ENCODE measurements around the gene MTURN.
"Not testable (repeated sequence)": the region's sequence is repeated elsewhere in the genome, so short reads cannot be mapped to it uniquely, and the experiment has no call there.

Gene MTURN

DNA sequence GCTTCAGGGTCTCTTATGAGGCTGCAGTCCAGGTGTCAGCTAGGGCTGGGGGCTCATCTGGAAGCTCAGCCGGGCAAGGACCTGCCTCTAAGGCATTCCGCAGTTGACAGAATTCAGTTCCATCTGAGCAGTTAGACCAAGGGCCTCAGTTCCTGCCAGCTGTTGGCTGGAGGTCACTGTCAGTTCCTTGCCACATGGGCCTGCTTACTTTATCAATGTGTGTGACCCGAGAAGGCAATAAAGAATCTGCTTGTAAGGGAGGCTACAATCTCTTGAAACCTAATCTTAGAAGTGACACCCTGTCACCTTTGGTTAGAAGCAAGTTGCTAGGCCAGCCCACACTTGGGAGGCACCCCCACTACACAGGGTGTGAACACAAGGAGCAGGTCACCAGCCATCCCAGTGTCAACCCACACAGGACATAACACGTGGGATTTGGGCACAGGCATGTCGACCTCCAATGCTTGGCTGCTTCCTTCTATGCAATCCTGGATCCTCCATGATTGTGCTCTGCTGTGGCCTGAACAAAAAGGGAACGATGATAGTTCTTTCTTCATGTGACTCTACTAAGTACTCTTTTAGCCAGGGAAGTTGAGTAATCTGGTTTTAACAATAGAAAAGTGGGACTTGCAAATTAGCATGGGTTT is 41.8 kb downstream of the MTURN start:
- DNase-seq (ENCODE audit: extremely low read depth in 1 of 2, low read depth in 1 of 2) = no peak

DNA sequence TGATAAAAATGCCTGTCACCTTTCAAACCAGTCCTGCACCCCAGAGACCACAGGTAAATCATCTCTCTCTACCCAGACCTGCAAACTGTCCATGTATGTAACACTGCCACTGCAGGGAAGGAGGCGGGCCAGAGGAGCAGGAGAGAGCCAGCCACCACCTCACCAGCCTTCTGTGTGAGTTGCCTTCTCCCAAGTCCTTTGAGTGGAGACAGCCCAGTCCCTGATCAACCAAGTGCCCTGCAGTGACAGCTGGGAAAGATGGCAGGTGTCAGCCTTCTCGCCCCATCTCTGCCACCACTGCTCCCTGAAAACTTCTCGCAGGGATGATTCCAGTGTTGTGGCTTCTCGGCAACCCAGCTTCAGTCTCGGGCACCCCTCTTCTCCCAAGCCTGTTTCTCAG is 42.4 kb downstream of the MTURN start:
- no peak for DNase-seq (ENCODE audit: extremely low read depth in 1 of 2, low read depth in 1 of 2)

DNA sequence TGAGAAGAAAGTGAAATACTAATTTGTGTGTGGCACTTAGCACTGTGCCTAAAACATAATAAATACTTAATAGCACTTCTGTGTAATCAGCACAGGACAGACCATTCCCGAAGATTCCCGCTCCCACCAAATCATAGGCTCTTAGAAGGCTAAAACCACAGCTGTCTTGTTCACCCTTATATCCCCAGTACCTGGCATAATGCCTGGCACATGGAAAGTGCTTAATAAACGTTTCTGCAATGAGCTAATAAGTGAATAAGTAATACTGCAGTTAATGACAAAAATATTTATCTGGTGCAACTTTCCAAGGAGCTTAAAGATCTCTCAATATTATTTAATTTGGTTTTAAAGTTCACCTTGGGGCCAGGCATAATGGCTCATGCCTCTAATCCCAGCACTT is 43.2 kb downstream of the MTURN start:
- no peak for DNase-seq (ENCODE audit: extremely low read depth in 1 of 2, low read depth in 1 of 2)

DNA sequence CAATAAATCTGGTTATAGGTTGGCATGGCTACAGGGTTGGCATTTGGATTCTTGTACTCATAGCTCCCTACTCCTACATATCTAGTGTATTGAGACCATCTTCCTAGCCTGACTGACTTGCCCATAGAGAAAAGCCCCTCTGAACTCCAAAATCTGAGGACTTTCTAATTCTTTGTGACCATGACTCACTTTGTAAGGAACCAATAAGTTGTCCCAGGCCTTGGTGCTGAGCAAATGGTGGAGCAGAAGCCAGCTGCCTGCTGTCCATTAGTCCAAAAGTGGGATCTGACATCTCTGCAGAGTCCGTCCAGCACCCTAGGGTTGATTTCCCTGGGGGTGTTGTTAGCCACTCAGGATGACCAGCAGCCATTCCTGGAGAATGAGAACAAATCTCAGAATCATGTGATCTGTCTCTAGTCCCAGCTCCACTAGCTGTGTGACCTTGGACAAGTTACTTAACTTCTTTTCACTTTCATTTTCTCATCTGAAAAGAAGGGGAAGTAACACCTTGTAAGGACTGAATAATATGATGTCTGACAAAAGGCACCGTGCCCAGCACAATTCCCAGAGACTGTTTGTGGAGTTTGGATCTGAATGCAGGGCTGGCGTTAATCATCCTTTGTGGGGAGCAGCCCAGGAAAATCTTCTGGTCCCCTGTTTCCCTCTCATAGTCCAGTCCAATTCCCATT is 44.1 kb downstream of the MTURN start:
- no peak for DNase-seq (ENCODE audit: extremely low read depth in 1 of 2, low read depth in 1 of 2)

DNA sequence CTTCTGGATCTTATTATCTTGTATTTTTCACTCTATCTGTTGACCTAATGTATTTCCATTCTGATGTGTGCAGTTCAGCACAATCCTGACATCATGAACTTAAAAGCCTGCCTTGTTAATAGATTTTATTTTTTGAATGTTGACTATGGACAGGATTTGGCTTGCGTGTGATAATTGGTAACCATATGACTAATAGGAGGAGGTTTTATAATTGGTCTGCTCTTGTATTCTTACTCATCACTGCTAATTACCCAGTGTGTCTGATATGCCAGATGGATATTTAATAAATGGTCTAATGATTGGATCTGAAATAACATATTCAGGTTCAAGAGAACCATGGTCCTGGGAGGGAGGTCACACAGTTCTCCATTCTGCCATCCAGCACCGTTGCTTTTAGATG is 45.9 kb downstream of the MTURN start:
- no peak for DNase-seq (ENCODE audit: extremely low read depth in 1 of 2, low read depth in 1 of 2)

DNA sequence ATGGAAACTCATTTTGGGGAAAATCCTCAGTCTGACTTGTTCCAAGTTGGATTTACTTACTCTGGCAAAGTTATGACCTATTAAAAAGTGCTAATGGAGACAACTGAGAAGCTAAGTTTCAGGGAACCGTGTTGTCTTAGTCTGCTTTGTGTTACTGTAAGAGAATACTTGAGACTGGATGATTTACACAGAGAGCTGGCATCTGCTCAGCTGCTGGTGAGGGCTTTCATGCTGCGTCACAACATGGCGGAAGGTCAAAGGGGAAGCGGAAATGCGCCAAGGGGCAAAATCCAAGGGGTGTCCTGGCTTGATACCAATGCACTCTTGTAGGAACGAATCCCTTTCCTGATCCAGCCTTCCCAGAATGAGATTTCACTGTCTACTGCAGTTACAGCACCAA is 46.4 kb downstream of the MTURN start:
- DNase-seq (ENCODE audit: extremely low read depth in 1 of 2, low read depth in 1 of 2) = no peak

DNA sequence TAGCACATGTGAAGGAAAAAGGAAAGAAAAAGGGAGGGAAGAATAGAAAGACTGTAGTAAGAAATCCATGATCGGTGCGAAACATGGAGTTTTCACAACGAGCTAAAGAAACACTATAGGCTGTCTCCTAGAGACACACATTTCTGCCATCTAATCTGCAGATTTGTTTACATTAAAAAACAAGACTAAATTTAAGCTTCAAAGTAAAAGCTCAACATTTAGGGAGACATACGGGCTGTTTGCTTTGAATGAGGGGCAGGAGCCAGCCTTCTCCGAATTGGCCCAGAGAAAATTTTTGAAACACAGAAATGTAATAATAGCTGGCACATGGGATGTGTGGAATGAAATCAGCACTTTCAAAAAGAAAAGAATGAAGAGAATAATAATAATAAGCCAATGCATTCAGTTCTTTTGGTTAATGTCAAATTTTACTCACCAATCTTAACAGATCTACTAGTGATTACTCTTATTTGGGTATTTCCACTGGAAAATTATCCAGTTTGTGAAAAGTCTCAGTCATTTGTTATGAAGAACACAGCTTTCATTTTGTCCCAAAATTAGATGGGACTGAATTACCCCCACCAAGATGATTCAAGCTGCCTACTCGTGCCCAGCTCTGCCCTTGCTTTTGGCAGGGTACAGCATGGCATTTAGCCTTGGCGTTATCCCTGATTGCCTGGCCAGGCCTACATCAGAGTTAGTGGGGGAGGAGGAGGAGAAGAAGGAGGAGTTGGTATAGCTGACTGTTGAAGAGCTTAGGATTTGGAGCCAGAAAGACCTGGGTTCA is 47.1 kb downstream of the MTURN start:
- no peak for DNase-seq (ENCODE audit: extremely low read depth in 1 of 2, low read depth in 1 of 2)

DNA sequence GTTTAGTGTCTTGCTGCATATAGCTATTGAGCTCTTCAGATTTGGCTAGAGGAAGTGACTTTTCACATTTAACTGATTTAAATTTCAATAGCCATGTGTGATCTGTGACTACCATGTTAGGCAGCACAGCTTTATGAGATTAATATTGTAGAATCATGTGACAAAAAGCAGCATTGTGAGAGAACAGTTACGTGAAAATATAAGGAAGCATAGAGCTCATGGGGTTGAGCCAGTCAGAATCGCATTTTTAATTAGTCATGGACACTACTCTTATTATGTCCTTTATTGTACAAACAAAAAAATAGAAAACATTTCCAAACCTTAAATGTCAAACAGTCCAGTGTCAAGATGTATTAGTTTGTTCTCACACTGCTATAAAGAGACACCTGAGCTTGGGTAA is 48.0 kb downstream of the MTURN start:
- DNase-seq (ENCODE audit: extremely low read depth in 1 of 2, low read depth in 1 of 2) = no peak

DNA sequence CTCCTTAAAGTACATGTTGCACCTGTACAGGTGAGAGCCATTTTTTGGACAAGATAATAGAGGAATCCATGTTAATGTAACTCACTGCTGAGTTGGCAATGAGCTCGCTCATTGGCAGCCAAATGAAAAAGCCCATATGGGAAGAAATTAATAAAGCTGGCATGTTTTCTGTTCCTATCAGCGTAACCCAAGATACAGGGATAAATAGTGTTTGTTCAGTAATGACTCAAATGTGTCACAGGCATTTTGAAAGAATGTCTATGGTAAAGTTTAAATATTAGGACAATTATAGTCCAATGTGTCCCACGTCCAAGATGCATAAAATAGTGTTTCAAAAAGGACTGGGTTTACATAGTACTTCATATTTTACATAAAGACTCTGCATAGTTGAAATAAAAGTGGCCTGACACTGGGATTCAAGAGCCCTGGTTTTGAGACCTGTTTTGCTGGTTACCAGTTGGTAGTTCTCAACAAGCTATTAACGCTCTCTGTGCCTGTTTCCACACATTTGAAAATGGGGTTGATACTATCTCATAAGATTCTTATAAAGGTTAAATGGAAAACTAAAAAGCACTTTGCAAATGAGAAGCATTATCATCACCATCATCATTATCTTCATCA is 49.1 kb downstream of the MTURN start:
- DNase-seq (ENCODE audit: extremely low read depth in 1 of 2, low read depth in 1 of 2) = no peak

DNA sequence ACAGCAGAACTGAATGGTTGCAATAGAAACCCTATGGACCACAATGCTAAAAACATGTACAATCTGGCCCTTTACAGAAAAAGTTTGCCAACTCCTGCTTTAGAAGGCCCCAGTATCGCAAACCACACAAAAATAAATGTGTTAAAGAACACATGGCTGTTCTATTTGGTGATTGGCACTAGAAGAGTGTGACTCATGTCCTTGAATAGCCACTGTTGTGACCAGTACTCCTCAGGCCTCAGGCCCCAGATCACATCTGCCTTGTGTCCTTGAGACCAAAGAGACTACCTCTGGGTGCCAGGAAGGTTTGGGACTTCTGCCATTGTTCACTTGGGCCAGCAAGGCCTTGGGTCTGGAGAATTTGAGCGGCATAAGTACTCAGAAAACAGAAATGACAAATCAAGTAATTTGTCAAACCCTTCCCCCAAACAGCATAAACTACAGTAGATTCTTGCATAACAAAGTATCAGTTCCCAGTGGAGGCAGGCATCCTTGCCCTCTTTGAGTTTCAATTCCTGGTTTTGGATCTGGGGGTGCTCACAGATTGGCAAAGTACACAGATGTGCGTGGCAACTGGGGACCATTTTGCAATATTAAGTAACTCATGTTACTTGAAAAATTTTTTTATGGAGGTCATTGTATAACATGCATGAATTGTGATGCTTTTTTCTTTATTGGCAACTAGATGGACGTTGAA is 50.2 kb downstream of the MTURN start:
- no peak for DNase-seq (ENCODE audit: extremely low read depth in 1 of 2, low read depth in 1 of 2)

DNA sequence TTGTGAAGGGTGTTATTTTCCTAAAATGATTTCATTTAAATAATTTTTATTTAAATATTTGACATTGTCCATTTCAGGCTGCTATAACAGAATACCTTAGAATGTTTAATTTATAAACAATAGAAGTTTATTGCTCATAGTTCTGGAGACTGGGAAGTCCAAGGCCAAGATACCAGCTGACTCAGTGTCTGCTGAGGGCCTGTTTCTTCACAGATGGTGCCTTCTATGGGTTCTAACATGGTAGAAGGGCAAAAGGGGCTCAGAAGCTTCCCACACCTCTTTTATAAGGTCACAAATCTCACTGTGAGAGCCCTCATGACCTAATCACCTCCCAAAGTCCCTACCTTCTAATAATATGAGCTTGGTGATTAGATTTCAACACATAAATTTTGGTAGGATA is 50.7 kb downstream of the MTURN start:
- DNase-seq (ENCODE audit: extremely low read depth in 1 of 2, low read depth in 1 of 2) = no peak

DNA sequence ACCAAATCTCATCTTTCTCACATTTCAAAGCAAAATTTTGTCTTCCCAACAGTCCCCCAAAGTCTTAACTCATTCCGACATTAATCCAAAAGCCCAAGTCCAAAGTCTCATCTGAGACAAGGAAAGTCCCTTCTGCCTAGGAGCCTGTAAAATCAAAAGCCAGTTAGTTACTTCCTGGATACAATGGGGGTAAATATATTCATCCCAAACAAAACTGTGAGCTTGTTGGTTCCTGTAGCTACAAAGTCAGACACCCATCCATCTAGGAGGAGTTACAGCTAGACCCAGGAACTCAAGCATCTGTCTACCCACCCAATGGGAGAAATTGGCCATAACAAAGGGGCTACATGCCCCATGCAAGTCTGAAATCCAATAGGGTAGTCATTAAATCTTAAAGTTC is 51.9 kb downstream of the MTURN start:
- no peak for DNase-seq (ENCODE audit: extremely low read depth in 1 of 2, low read depth in 1 of 2)

DNA sequence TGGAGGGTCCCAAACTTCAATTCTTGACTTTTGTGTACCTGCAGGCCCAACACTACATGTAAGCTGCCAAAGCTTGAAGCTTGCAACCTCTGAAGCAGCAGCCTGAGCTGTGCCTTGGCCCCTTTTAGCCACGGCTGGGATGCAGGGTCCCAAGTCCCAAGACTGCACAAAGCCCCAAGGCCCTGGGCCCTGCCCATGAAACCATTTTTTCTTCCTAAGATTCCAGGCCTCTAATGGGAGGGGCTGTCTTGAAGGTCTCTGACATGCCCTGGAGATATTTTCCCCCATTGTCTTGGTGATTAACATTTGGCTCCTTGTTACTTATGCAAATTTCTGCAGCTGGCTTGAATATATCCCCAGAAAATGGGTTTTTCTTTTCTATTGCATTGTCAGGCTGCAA is 52.7 kb downstream of the MTURN start:
- no peak for DNase-seq (ENCODE audit: extremely low read depth in 1 of 2, low read depth in 1 of 2)

DNA sequence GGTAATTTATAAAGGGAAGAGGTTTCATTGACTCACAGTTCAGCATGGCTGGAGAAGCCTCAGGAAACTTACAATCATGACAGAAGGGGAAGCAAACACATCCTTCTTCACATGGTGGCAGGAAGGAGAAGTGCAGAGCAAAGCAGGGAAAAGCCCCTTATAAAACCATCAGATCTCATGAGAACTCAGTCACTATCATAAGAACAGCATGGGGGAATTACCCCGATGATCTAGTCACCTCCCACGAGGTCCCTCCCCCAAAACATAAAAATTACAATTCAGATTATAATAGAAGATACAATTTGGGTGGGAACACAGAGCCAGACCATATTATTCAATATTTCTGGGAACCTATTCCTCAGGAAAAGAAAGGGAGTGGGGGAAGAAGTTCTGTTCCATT is 53.6 kb downstream of the MTURN start:
- DNase-seq (ENCODE audit: extremely low read depth in 1 of 2, low read depth in 1 of 2) = not testable (repeated sequence)

DNA sequence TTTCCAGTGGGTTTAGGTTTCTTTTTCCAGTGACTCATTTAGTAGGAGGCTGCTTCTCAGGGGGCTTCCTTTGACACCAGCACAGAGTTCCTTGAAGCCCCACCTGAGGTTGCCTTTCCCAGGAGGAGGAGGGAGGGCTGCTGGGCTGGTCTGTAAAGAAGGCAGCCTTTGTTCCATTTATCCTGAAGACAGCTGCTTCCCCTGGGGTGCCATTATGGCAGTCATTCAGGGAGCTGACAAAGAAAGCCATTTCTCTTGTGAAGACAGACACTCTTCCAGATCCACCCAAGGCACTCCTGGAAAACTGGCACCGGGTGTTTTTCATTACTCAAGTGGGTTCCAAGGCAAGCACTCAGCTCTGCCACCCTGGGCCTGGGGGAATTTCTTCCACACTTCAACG is 54.0 kb downstream of the MTURN start:
- DNase-seq (ENCODE audit: extremely low read depth in 1 of 2, low read depth in 1 of 2) = no peak

DNA sequence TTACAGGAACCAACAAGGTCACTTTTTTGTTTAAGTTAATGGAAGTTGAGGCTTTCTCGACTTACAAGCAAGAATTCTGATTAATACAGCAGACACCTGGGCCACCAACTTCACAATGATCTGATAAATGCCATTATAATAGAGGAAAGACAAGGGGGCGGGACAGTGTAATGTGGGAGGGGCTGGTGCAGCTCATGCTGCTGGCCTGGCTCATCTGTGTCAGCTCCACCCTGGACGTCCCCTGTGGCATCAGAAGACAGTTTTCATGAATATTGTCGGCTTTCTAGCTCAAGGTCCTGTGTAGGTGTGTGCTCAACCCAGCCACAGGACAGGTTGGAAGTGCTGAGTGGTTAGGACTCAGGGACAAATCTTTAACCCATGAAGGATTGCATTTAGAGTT is 57.0 kb downstream of the MTURN start:
- no peak for DNase-seq (ENCODE audit: extremely low read depth in 1 of 2, low read depth in 1 of 2)

DNA sequence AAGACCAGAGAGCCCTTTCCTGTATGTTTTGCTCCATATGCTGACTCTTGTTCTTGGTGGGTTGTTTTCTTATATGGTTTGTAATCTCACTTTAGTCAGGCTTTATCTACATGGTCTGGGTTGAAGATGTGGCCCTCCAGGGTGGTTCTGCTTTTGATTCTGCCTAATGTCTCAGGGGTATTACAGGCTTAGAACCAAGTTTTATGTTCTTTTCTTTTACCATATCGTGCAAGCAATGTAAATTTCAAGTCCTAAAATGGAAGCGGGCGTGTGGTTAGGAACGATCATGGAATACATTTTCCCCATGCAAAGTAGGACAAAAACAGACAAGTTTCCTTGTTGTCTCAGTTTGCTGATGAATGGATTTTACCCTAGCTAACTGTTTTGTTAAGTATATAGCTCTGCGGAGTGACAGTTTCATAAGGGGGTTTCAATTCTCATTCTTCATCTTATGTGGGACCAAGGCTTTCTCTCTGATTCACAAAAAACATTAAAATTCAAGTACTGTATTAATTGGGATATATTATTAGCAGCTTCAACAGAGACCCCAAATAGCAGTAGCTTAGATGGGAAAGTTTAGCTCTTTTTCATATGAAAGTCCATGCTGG is 58.7 kb downstream of the MTURN start:
- DNase-seq (ENCODE audit: extremely low read depth in 1 of 2, low read depth in 1 of 2) = no peak

DNA sequence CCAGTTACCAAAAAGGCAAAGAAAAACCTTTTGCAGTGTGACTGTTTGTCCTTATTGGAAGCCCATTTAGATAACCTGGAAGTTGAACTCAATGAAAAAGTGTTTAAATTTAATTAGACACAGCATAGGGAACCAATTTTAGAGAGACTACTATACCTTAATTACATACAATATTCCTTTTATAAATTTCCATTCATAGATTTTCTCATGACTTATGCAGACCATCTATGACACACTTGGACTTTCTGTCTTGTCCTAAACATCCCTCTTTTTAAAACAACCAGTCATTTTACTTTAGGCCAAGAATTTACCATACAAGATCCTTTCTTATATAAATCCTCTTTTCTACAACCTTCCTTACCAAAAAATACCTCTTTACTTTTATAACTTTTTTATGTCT is 61.6 kb downstream of the MTURN start:
- no peak for DNase-seq (ENCODE audit: extremely low read depth in 1 of 2, low read depth in 1 of 2)

DNA sequence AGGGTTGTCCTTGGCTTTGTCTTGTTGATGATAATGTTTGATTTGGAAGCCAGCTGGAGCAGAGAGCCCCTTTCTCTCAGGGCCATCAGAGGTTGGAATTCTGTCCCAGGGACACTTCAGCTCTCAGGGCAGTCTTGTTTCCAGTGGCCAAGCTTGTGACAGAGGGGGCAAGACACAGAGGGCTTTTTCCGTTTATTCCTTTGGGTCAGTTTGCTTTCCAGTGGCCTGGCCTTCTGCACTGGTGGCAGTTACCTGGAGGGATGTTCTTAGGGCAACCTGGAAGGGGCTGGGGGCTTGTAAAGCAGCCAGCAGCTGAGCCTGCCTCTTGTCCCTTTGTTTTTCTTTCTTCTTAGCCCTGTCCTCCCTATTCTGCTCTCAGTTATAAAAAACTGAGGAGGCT is 62.7 kb downstream of the MTURN start:
- no peak for DNase-seq (ENCODE audit: extremely low read depth in 1 of 2, low read depth in 1 of 2)

DNA sequence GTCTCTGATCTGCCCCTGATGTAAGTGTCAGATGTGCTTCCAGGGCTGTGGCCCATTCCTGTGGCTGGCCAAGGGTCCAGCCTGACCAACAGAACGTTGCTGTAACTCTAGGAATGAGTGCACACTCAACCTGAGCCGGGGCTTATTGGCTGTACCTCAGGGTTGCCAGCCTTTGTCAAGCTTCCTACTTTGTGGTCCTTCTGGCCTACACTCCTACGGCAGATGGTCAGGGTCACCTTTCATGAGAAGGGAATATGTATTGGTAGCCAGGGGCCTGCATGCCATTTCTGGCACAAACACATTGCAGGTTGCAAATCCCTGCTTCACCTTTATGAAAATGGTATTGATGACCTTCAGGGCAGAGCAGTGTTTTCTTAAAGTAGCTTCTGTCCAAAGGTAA is 64.5 kb downstream of the MTURN start:
- DNase-seq (ENCODE audit: extremely low read depth in 1 of 2, low read depth in 1 of 2) = no peak

DNA sequence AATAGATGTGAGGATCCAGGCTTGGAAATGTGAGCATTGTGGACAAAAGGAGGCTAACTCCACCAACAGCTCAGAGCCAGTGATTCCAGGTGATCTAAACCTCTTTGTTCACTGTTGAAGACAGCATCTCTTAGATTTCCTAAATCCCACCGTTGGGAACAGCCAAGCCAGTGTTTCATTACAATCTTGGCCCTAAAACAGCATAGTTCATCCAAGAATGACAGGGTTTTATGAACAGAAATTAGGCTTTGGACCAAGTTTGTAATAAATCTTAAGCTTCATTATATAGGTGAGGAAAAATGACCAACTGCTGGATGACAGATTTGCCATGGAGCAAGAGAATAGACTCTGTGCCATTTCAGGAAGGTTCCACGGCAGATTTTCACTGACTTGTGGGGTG is 65.8 kb downstream of the MTURN start:
- no peak for DNase-seq (ENCODE audit: extremely low read depth in 1 of 2, low read depth in 1 of 2)
